GM23338 (cell line): ENCODE data around the gene NCF4. TPM values are rescaled to one million over a fixed set of nuclear protein-coding genes. Genes with fewer than 3 reads are reported as not detected.

ENCODE experiments used
- ATAC-seq: fragments of 200-7000 bp; cut with Tn5 transposase; 3 replicates; pipeline ENCODE4 v1.9.1; 2020
- DNase-seq: peaks from one replicate; pipeline ENCODE4 v3.0.0-alpha.2; 2015; ENCODE audit warnings: low spot score
- H2AFZ ChIP-seq: fragments of 200-600 bp; sonication (generic); 2 replicates; pipeline ENCODE4 v1.8.0; 2016; ENCODE audit warnings: antibody characterized with exemption, mild to moderate bottlenecking, moderate library complexity
- H3F3A ChIP-seq: fragments of 200-600 bp; sonication (generic); replicated peaks from 2 replicates; pipeline ENCODE4 v1.8.0; 2017; ENCODE audit warnings: antibody characterized with exemption, mixed run types, low read depth
- H3K27ac ChIP-seq: fragments of 200-600 bp; sonication (generic); 2 replicates; pipeline ENCODE4 v1.6.1; 2016; ENCODE audit warnings: low read depth
- H3K27me3 ChIP-seq: fragments of 200-600 bp; sonication (generic); 2 replicates; pipeline ENCODE4 v1.8.0; 2016; ENCODE audit warnings: mild to moderate bottlenecking, mixed run types, moderate library complexity; ENCODE audit not compliant: insufficient read depth
- H3K36me3 ChIP-seq: fragments of 200-600 bp; sonication (generic); 2 replicates; pipeline ENCODE4 v1.8.0; 2016; ENCODE audit warnings: mild to moderate bottlenecking; ENCODE audit not compliant: insufficient read depth
- H3K4me1 ChIP-seq: fragments of 200-600 bp; sonication (generic); 2 replicates; pipeline ENCODE4 v1.8.0; 2016; ENCODE audit warnings: mild to moderate bottlenecking, moderate library complexity; ENCODE audit not compliant: insufficient read depth
- H3K4me2 ChIP-seq: fragments of 200-600 bp; sonication (generic); 2 replicates; pipeline ENCODE4 v1.7.1; 2017; ENCODE audit warnings: mixed run types
- H3K4me3 ChIP-seq: fragments of 200-600 bp; sonication (generic); 2 replicates; pipeline ENCODE4 v1.6.1; 2016; ENCODE audit warnings: mixed run types
- H3K79me2 ChIP-seq: fragments of 200-600 bp; sonication (generic); replicated peaks from 2 replicates; pipeline ENCODE4 v1.8.0; 2017; ENCODE audit warnings: mild to moderate bottlenecking; ENCODE audit not compliant: insufficient read depth
- H3K9me2 ChIP-seq: fragments of 200-600 bp; sonication (generic); 2 replicates; pipeline ENCODE4 v1.8.0; 2017; ENCODE audit not compliant: insufficient read depth
- H4K20me1 ChIP-seq: fragments of 200-600 bp; sonication (generic); replicated peaks from 2 replicates; pipeline ENCODE4 v1.8.0; 2017; ENCODE audit warnings: mild to moderate bottlenecking; ENCODE audit not compliant: insufficient read depth
- H3K27ac Mint-ChIP-seq: 2 replicates; pipeline ENCODE4 v1.8.0; 2020; ENCODE audit warnings: inconsistent platforms, mild to moderate bottlenecking, moderate library complexity, mixed read lengths
- H3K27me3 Mint-ChIP-seq: 3 replicates; pipeline ENCODE4 v1.8.0; 2022; ENCODE audit warnings: low read depth, mild to moderate bottlenecking, moderate library complexity, mixed read lengths, inconsistent platforms; ENCODE audit not compliant: insufficient read depth, poor library complexity
- H3K36me3 Mint-ChIP-seq: 3 replicates; pipeline ENCODE4 v1.8.0; 2021; ENCODE audit warnings: low read depth, mild to moderate bottlenecking, inconsistent platforms, moderate library complexity, mixed read lengths
- H3K4me1 Mint-ChIP-seq: 3 replicates; pipeline ENCODE4 v1.8.0; 2020; ENCODE audit warnings: mild to moderate bottlenecking, inconsistent platforms, mixed read lengths
- H3K4me3 Mint-ChIP-seq: 3 replicates; pipeline ENCODE4 v1.8.0; 2021; ENCODE audit warnings: moderate library complexity, mild to moderate bottlenecking, inconsistent platforms, mixed read lengths
- H3K9me3 Mint-ChIP-seq: 3 replicates; pipeline ENCODE4 v1.8.0; 2020; ENCODE audit warnings: moderate library complexity, mild to moderate bottlenecking, inconsistent platforms, mixed read lengths
- CREB1 ChIP-seq: fragments of 250-450 bp; sonication (Bioruptor Pico); IDR thresholded peaks from 2 replicates; pipeline ENCODE4 v1.5.0; 2020; ENCODE audit warnings: low read depth, mild to moderate bottlenecking, moderate library complexity
- EZH2 ChIP-seq: fragments of 200-600 bp; sonication (generic); IDR thresholded peaks from one replicate; pipeline ENCODE4 v1.8.0; 2017; ENCODE audit warnings: antibody characterized with exemption, mild to moderate bottlenecking, low read depth; ENCODE audit not compliant: unreplicated experiment
- EZH2phosphoT487 ChIP-seq: fragments of 200-600 bp; sonication (generic); IDR thresholded peaks from one replicate; pipeline ENCODE4 v1.8.1; 2018; ENCODE audit warnings: antibody characterized with exemption; ENCODE audit not compliant: unreplicated experiment
- NANOG ChIP-seq: IDR thresholded peaks from 2 replicates; pipeline ENCODE4 v1.6.1; 2016; ENCODE audit warnings: antibody characterized with exemption, borderline replicate concordance
- POLR2AphosphoS5 ChIP-seq: IDR thresholded peaks from 2 replicates; pipeline ENCODE4 v1.6.1; 2016; ENCODE audit warnings: antibody characterized with exemption, low read depth
- STAT1 ChIP-seq: IDR thresholded peaks from one replicate; pipeline ENCODE4 v1.6.1; 2016; ENCODE audit warnings: antibody characterized with exemption; ENCODE audit not compliant: unreplicated experiment
- ZNF114 ChIP-seq: fragments of 250-450 bp; sonication (Bioruptor Pico); IDR thresholded peaks from 2 replicates; pipeline ENCODE4 v1.5.0; 2020; ENCODE audit warnings: mild to moderate bottlenecking, moderate library complexity
- ZNF462 ChIP-seq: fragments of 250-450 bp; sonication (Bioruptor Pico); IDR thresholded peaks from 2 replicates; pipeline ENCODE4 v1.5.0; 2020; ENCODE audit warnings: mild to moderate bottlenecking, moderate library complexity
- polyA plus RNA-seq: library from polyadenylated mRNA; unstranded; fragments of >200 nt; fragmentation: Nextera tagmentation; extraction: Ambion mirVana; gene quantifications from 2 replicates; pipeline ENCODE4 v1.2.1, GENCODE V29; 2016
- total RNA-seq: library from RNA; depleted of rRNA; stranded (reverse); fragments of >200 nt; shearing (Covaris generic); gene quantifications from 2 replicates; pipeline ENCODE4 v1.2.3, GENCODE V29; 2014
- TF ChIP-seq, protein P1 (sequence below), 2 experiments: fragments of 200-600 bp in 1 of 2; sonication (generic) in 1 of 2; conservative IDR thresholded peaks; 2 replicates each; pipeline versions ENCODE4 v1.5.1 to v1.6.1; 2016 to 2017; ENCODE audit warnings: antibody characterized with exemption in 2 of 2, low read depth in 2 of 2, mild to moderate bottlenecking in 2 of 2, moderate library complexity in 1 of 2

The NCF4 gene
- total and polyA plus RNA-seq, 2 experiments from 2014 or later: not detected

DNA sequence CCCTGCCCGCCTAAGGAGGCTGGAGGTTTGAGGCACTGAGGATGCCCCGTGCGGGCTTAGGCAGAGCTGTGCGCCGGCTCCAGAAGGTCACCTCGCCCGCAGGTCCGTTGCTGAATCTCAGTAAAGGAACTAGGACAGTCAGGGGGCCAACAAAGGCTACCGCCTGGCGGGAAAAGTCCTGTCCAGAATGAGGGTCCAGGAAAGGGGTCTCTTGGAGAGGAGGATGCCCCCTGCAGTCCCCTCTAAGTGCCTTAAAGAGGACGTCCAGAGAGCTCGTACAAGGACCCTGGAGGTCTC is 44.5 kb upstream of the NCF4 start:
- Histone ChIP-seq H3K9me2 (no peaks in the 10 kb centered on the region), H3K27me3 (peaks cover 44% of the 10 kb centered on the region), H3K36me3 (no peaks in the 10 kb centered on the region), H3F3A (no peaks in the 10 kb centered on the region), H3K4me3 (peak overlapping the region; percentile 79), H4K20me1 (no peaks in the 10 kb centered on the region), H3K4me2 (peak overlapping the region; percentile 96), H2AFZ (peak overlapping the region; percentile 97), H3K79me2 (no peaks in the 10 kb centered on the region), H3K27ac (no peak overlapping the region), H3K4me1 (peaks cover 6% of the 10 kb centered on the region; the same call in 1 of the 2 replicates)
- no peaks in the 10 kb centered on the region for H3K36me3 Mint-ChIP-seq
- peak overlapping the region; percentile 70 for H3K4me3 Mint-ChIP-seq
- DNase-seq (peak; percentile 68), ATAC-seq (peak; percentile 58)
- H3K27ac Mint-ChIP-seq: no peak overlapping the region
- no peaks in the 10 kb centered on the region for H3K9me3 Mint-ChIP-seq
- TF ChIP-seq NANOG (no peak), EZH2phosphoT487 (no peak), ZNF114 (CRISPR knock-in tag) (no peak), STAT1 (no peak), ZNF462 (no peak), EZH2 (peak; percentile 62), CREB1 (CRISPR knock-in tag) (no peak), POLR2AphosphoS5 (no peak)
- TF ChIP-seq, protein P1, sequence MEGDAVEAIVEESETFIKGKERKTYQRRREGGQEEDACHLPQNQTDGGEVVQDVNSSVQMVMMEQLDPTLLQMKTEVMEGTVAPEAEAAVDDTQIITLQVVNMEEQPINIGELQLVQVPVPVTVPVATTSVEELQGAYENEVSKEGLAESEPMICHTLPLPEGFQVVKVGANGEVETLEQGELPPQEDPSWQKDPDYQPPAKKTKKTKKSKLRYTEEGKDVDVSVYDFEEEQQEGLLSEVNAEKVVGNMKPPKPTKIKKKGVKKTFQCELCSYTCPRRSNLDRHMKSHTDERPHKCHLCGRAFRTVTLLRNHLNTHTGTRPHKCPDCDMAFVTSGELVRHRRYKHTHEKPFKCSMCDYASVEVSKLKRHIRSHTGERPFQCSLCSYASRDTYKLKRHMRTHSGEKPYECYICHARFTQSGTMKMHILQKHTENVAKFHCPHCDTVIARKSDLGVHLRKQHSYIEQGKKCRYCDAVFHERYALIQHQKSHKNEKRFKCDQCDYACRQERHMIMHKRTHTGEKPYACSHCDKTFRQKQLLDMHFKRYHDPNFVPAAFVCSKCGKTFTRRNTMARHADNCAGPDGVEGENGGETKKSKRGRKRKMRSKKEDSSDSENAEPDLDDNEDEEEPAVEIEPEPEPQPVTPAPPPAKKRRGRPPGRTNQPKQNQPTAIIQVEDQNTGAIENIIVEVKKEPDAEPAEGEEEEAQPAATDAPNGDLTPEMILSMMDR (conservative IDR thresholded peaks at IDR 0.05; ENCODE audit: low read depth in 2 of 2): no peak
- peaks cover 50% of the 10 kb centered on the region for H3K27me3 Mint-ChIP-seq
- H3K4me1 Mint-ChIP-seq: peaks cover 29% of the 10 kb centered on the region
